ENCODE measurements around the gene MBNL1. TPM values are rescaled to one million over a fixed set of nuclear protein-coding genes. Genes with fewer than 3 reads are reported as not detected.

MBNL1 gene
- total and polyA plus RNA-seq, 2 of the 4 experiments (the other 2 are of a cell fraction): 127 to 664 TPM

- Histone ChIP-seq H3K56ac (ENCODE audit: extremely low read depth, insufficient read depth, low read length) (no peak overlapping the region), H3K27me3 (ENCODE audit: control insufficient read depth, insufficient read depth, low read length) (no peaks in the 10 kb centered on the region), H3K18ac (ENCODE audit: low read depth, low read length) (no peak overlapping the region), H3K4ac (ENCODE audit: low read depth, low read length) (no peak overlapping the region), H2BK120ac (ENCODE audit: low read depth, low read length) (no peak overlapping the region), H2BK20ac (ENCODE audit: low read depth, low read length) (no peak overlapping the region), H3K14ac (replicated peaks; ENCODE audit: low read depth, low read length) (no peak overlapping the region), H3K79me1 (ENCODE audit: low read depth in 1 of 2, low read length in 2 of 2) (peaks cover 0 to 15% of the 10 kb centered on the region in 2 experiments; a peak in 1 of 4 replicates), H3K23ac (ENCODE audit: low read depth, low read length) (no peak overlapping the region), H3K4me1 (ENCODE audit: control insufficient read depth, insufficient read depth, low read length) (no peaks in the 10 kb centered on the region; the same call in 1 of the 2 replicates), H2AK5ac (ENCODE audit: low read depth, low read length) (no peak overlapping the region), H3K27ac (ENCODE audit: insufficient read depth, low read length) (no peak overlapping the region), H2BK15ac (ENCODE audit: low read depth, low read length) (no peak overlapping the region), H4K8ac (ENCODE audit: low read depth in 2 of 2, low read length in 2 of 2) (no peak overlapping the region), H2AFZ (replicated peaks; ENCODE audit: low read length, poor library complexity) (no peak overlapping the region), H2BK5ac (ENCODE audit: low read depth, low read length, poor library complexity, severe bottlenecking) (peak overlapping the region; percentile 37), H3K4me2 (ENCODE audit: low read depth, low read length) (no peak overlapping the region), H3K9ac (ENCODE audit: low read depth, low read length) (no peak overlapping the region), H3K9me1 (ENCODE audit: insufficient read depth, low read length) (no peaks in the 10 kb centered on the region), H4K5ac (ENCODE audit: low read depth, low read length) (no peak overlapping the region), H3K4me3 (ENCODE audit: insufficient read depth, low read depth, low read length) (no peak overlapping the region), H4K20me1 (ENCODE audit: insufficient read depth, low read length) (no peaks in the 10 kb centered on the region; the same call in 1 of the 2 replicates), H2AK9ac (replicated peaks; ENCODE audit: low read depth, low read length, poor library complexity) (no peak overlapping the region), H3K36me3 (ENCODE audit: control insufficient read depth, insufficient read depth, low read length) (peaks cover 12% of the 10 kb centered on the region), H3K9me3 (ENCODE audit: control insufficient read depth, insufficient read depth, low read length) (no peaks in the 10 kb centered on the region), H4K91ac (ENCODE audit: insufficient read depth, low read depth, low read length) (no peak overlapping the region)
- ChIA-PET POLR2A (ENCODE audit: unreplicated experiment) (no interaction called here), CTCF (interaction anchor here (0.6 to 1.1 kb wide), 5 partner anchors 10 to 68 kb away, joined by 3 to 4 read pairs (median 3); no protein-coding TSS in a partner anchor)
- ATAC-seq (ENCODE audit: low read depth) (peak; percentile 76), DNase-seq (peak; percentile 74)
- dilution Hi-C loops (cut with HindIII; ENCODE audit: low sequenced_read_pairs, unreplicated experiment): no loop called here
- intact Hi-C loops (cut with micrococcal nuclease): no loop called here
- in situ Hi-C loops (cut with MboI; ENCODE audit: low sequenced_read_pairs): no loop called here
- BruUV-seq (replicated peaks): no TSS peak
- TF ChIP-seq NFE2L2 (IDR thresholded peaks at IDR 0.05; ENCODE audit: low read depth, low read length) (no peak), RAD21 (IDR thresholded peaks at IDR 0.05; ENCODE audit: low read length) (peak; percentile 21; the same call in 1 of the 2 replicates), SMC3 (IDR thresholded peaks at IDR 0.05; ENCODE audit: low read depth, low read length) (peak; percentile 16; the same call in 1 of the 2 replicates), CEBPB (IDR thresholded peaks at IDR 0.05; ENCODE audit: low read depth, low read length) (peak; percentile 84), MAZ (IDR thresholded peaks at IDR 0.05; ENCODE audit: borderline replicate concordance, low read depth, low read length) (no peak)
- TF ChIP-seq, protein P1, sequence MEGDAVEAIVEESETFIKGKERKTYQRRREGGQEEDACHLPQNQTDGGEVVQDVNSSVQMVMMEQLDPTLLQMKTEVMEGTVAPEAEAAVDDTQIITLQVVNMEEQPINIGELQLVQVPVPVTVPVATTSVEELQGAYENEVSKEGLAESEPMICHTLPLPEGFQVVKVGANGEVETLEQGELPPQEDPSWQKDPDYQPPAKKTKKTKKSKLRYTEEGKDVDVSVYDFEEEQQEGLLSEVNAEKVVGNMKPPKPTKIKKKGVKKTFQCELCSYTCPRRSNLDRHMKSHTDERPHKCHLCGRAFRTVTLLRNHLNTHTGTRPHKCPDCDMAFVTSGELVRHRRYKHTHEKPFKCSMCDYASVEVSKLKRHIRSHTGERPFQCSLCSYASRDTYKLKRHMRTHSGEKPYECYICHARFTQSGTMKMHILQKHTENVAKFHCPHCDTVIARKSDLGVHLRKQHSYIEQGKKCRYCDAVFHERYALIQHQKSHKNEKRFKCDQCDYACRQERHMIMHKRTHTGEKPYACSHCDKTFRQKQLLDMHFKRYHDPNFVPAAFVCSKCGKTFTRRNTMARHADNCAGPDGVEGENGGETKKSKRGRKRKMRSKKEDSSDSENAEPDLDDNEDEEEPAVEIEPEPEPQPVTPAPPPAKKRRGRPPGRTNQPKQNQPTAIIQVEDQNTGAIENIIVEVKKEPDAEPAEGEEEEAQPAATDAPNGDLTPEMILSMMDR (conservative IDR thresholded peaks at IDR 0.05; ENCODE audit: low read depth, low read length): peak; percentile 55
- WGBS, 2 experiments (ENCODE audit: extremely low coverage in 2 of 2, insufficient read length in 1 of 2): no CpG with 5 or more reads among the region's 7 CpGs
Observed at GRCh38 chr3:152466784-152467183, 198.1 kb downstream of the MBNL1 start.
